ENCODE results near the gene CLDN25. TPM values are rescaled to one million over a fixed set of nuclear protein-coding genes. Genes with fewer than 3 reads are reported as not detected.
A peak's percentile ranks its signal among the peaks of the same experiment; 100 is the strongest.

The CLDN25 gene
- total and polyA plus RNA-seq, 2 of the 13 experiments (the other 11 are each of a cell fraction or from before 2014, with no cell fraction given): not detected

DNA sequence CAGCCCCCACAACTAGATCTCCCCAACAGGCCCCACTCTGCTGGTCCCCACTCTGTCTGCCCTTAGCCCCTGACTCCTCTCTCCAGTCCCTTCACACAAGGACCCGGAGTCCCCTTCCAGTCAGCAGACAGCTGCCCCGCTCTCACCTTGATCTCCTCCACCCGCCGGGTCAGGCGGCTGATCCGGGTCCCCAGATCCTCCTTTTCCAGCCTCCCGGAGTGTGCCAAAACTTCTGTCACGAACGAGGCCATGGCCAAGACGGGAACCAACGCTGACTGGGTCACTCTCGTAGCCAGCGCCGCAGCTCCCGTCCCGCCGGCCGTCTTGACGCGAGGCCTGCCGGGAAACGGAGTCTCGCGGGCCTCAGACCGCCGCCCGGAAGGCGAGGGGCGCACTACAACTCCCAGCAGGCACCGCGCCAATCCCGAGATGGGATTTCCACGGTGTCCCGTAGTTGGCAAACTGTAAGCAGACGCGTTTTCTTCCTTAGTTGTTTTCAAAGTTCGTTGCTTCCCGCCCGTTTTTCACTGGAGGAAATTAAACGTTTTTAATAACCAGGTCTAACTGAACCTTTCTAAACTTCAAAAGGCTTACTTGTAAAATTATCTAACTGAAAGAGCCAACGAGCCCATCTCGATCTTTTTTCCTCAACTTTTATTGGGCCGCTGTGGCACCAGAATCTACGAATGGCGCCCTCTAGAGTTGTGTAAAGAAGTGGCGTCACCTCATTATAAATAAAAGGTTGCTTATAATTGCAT is 6.0 kb upstream of the CLDN25 start, which contains the start of gene ZW10 (continued):
- TF ChIP-seq, protein P1, sequence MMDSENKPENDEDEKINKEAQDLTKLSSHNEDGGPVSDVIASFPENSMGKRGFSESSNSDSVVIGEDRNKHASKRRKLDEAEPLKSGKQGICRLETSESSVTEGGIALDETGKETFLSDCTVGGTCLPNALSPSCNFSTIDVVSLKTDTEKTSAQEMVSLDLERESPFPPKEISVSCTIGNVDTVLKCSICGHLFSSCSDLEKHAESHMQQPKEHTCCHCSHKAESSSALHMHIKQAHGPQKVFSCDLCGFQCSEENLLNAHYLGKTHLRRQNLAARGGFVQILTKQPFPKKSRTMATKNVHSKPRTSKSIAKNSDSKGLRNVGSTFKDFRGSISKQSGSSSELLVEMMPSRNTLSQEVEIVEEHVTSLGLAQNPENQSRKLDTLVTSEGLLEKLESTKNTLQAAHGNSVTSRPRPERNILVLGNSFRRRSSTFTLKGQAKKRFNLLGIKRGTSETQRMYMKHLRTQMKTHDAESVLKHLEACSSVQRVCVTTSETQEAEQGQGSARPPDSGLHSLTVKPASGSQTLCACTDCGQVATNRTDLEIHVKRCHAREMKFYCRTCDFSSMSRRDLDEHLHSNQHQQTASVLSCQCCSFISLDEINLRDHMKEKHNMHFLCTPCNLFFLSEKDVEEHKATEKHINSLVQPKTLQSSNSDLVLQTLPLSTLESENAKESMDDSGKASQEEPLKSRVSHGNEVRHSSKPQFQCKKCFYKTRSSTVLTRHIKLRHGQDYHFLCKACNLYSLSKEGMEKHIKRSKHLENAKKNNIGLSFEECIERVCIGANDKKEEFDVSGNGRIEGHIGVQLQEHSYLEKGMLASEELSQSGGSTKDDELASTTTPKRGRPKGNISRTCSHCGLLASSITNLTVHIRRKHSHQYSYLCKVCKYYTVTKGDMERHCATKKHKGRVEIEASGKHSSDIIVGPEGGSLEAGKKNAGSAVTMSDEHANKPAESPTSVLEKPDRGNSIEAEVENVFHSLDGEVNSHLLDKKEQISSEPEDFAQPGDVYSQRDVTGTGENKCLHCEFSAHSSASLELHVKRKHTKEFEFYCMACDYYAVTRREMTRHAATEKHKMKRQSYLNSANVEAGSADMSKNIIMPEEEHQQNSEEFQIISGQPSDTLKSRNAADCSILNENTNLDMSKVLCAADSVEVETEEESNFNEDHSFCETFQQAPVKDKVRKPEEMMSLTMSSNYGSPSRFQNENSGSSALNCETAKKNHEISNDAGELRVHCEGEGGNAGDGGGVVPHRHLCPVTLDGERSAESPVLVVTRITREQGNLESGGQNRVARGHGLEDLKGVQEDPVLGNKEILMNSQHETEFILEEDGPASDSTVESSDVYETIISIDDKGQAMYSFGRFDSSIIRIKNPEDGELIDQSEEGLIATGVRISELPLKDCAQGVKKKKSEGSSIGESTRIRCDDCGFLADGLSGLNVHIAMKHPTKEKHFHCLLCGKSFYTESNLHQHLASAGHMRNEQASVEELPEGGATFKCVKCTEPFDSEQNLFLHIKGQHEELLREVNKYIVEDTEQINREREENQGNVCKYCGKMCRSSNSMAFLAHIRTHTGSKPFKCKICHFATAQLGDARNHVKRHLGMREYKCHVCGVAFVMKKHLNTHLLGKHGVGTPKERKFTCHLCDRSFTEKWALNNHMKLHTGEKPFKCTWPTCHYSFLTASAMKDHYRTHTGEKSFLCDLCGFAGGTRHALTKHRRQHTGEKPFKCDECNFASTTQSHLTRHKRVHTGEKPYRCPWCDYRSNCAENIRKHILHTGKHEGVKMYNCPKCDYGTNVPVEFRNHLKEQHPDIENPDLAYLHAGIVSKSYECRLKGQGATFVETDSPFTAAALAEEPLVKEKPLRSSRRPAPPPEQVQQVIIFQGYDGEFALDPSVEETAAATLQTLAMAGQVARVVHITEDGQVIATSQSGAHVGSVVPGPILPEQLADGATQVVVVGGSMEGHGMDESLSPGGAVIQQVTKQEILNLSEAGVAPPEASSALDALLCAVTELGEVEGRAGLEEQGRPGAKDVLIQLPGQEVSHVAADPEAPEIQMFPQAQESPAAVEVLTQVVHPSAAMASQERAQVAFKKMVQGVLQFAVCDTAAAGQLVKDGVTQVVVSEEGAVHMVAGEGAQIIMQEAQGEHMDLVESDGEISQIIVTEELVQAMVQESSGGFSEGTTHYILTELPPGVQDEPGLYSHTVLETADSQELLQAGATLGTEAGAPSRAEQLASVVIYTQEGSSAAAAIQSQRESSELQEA (CRISPR knock-in tag; IDR thresholded peaks at IDR 0.05; ENCODE audit: not compliant biosample characterization): no peak
- TF ChIP-seq ZNF672 (CRISPR knock-in tag; IDR thresholded peaks at IDR 0.05) (no peak), TARDBP (CRISPR knock-in tag; IDR thresholded peaks at IDR 0.05) (peak; percentile 78), ZNF260 (CRISPR knock-in tag; IDR thresholded peaks at IDR 0.05; ENCODE audit: borderline replicate concordance, low read depth) (no peak), ZNF790 (CRISPR knock-in tag; IDR thresholded peaks at IDR 0.05; ENCODE audit: borderline replicate concordance) (no peak), ZNF7 (CRISPR knock-in tag; IDR thresholded peaks at IDR 0.05) (no peak), ZNF558 (CRISPR knock-in tag; IDR thresholded peaks at IDR 0.05; ENCODE audit: borderline replicate concordance) (no peak), ZNF136 (CRISPR knock-in tag; IDR thresholded peaks at IDR 0.05; ENCODE audit: low read depth) (no peak), KLF9 (CRISPR knock-in tag; IDR thresholded peaks at IDR 0.05; ENCODE audit: low read depth) (peak; percentile 24; the same call in 1 of the 2 replicates), TBL1XR1 (IDR thresholded peaks at IDR 0.05; ENCODE audit: borderline replicate concordance, low read length, partially characterized antibody) (peak; percentile 49), NRL (CRISPR knock-in tag; IDR thresholded peaks at IDR 0.05; ENCODE audit: borderline replicate concordance) (peak; percentile 60; the same call in 1 of the 2 replicates), ZNF264 (CRISPR knock-in tag; IDR thresholded peaks at IDR 0.05) (peak; percentile 62; the same call in 1 of the 2 replicates), BCL6 (CRISPR knock-in tag; IDR thresholded peaks at IDR 0.05) (peak; percentile 28; the same call in 1 of the 2 replicates), HDAC2 (CRISPR knock-in tag; IDR thresholded peaks at IDR 0.05) (peak; percentile 71), CREB1 (IDR thresholded peaks at IDR 0.05) (peak; percentile 69), CREB1 (CRISPR knock-in tag; IDR thresholded peaks at IDR 0.05) (peak; percentile 87), TGIF2 (CRISPR knock-in tag; IDR thresholded peaks at IDR 0.05) (no peak; the same call in 1 of the 2 replicates)
- TF ChIP-seq, protein P2, sequence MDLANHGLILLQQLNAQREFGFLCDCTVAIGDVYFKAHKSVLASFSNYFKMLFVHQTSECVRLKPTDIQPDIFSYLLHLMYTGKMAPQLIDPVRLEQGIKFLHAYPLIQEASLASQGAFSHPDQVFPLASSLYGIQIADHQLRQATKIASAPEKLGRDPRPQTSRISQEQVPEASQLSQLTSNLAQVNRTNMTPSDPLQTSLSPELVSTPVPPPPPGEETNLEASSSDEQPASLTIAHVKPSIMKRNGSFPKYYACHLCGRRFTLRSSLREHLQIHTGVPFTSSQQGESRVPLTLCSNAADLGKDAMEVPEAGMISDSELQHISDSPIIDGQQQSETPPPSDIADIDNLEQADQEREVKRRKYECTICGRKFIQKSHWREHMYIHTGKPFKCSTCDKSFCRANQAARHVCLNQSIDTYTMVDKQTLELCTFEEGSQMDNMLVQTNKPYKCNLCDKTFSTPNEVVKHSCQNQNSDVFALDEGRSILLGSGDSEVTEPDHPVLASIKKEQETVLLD (CRISPR knock-in tag; IDR thresholded peaks at IDR 0.05; ENCODE audit: low read depth): no peak
- TF ChIP-seq, protein P3, sequence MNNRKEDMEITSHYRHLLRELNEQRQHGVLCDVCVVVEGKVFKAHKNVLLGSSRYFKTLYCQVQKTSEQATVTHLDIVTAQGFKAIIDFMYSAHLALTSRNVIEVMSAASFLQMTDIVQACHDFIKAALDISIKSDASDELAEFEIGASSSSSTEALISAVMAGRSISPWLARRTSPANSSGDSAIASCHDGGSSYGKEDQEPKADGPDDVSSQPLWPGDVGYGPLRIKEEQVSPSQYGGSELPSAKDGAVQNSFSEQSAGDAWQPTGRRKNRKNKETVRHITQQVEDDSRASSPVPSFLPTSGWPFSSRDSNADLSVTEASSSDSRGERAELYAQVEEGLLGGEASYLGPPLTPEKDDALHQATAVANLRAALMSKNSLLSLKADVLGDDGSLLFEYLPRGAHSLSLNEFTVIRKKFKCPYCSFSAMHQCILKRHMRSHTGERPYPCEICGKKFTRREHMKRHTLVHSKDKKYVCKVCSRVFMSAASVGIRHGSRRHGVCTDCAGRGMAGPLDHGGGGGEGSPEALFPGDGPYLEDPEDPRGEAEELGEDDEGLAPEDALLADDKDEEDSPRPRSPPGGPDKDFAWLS (CRISPR knock-in tag; IDR thresholded peaks at IDR 0.05; ENCODE audit: borderline replicate concordance): no peak
